Loucy (cell line): Measurements from ENCODE around the gene KANK2.
"Not testable (repeated sequence)": the region's sequence is repeated elsewhere in the genome, so short reads cannot be mapped to it uniquely, and the experiment has no call there.

Source experiments
- H2AFZ ChIP-seq: fragments of 200-600 bp; sonication (generic); 2 replicates; pipeline ENCODE4 v1.6.0; 2016; ENCODE audit warnings: antibody characterized with exemption, mild to moderate bottlenecking, low read length, moderate library complexity
- H3F3A ChIP-seq: fragments of 200-600 bp; 2 replicates; pipeline ENCODE4 v1.6.0; 2016; ENCODE audit warnings: antibody characterized with exemption, low read depth, mild to moderate bottlenecking
- H3K27me3 ChIP-seq: fragments of 200-600 bp; sonication (generic); 2 replicates; pipeline ENCODE4 v1.6.1; 2014; ENCODE audit warnings: low read length, mild to moderate bottlenecking; ENCODE audit not compliant: insufficient read depth, poor library complexity, severe bottlenecking
- H3K36me3 ChIP-seq: fragments of 200-600 bp; sonication (generic); 2 replicates; pipeline ENCODE4 v1.6.1; 2016; ENCODE audit warnings: low read length; ENCODE audit not compliant: insufficient read depth
- H3K4me1 ChIP-seq: fragments of 200-600 bp; sonication (generic); 2 replicates; pipeline ENCODE4 v1.5.1; 2014; ENCODE audit warnings: low read length, mild to moderate bottlenecking; ENCODE audit not compliant: insufficient read depth, poor library complexity, severe bottlenecking
- H3K4me2 ChIP-seq: fragments of 200-600 bp; sonication (generic); 2 replicates; pipeline ENCODE4 v1.6.0; 2014; ENCODE audit warnings: antibody characterized with exemption, low read length, low read depth, mild to moderate bottlenecking; ENCODE audit not compliant: poor library complexity, severe bottlenecking
- H3K4me3 ChIP-seq: fragments of 200-600 bp; sonication (generic); 2 replicates; pipeline ENCODE4 v1.5.1; 2014; ENCODE audit warnings: low read length, mild to moderate bottlenecking, mixed read lengths; ENCODE audit not compliant: poor library complexity, severe bottlenecking
- H3K79me2 ChIP-seq: fragments of 200-600 bp; sonication (generic); 2 replicates; pipeline ENCODE4 v1.6.1; 2014; ENCODE audit warnings: low read length; ENCODE audit not compliant: insufficient read depth
- H3K9ac ChIP-seq: fragments of 200-600 bp; sonication (generic); 2 replicates; pipeline ENCODE4 v1.6.0; 2014; ENCODE audit warnings: mild to moderate bottlenecking, low read depth, low read length, moderate library complexity; ENCODE audit not compliant: poor library complexity, severe bottlenecking
- H3K9me2 ChIP-seq: fragments of 200-600 bp; sonication (generic); replicated peaks from 2 replicates; pipeline ENCODE4 v1.6.1; 2016; ENCODE audit warnings: low read depth, low read length, mixed read lengths
- H3K9me3 ChIP-seq: fragments of 200-600 bp; sonication (generic); 2 replicates; pipeline ENCODE4 v1.6.1; 2014; ENCODE audit warnings: mild to moderate bottlenecking, antibody characterized with exemption, low read length, low read depth; ENCODE audit not compliant: insufficient read depth
- H4K20me1 ChIP-seq: fragments of 200-600 bp; sonication (generic); 2 replicates; pipeline ENCODE4 v1.6.0; 2014; ENCODE audit warnings: antibody characterized with exemption, low read length, mild to moderate bottlenecking; ENCODE audit not compliant: insufficient read depth, poor library complexity, severe bottlenecking
- CTCF ChIP-seq: fragments of 200-600 bp; sonication (generic); conservative IDR thresholded peaks from 2 replicates; pipeline ENCODE4 v1.5.1; 2014; ENCODE audit warnings: mild to moderate bottlenecking, antibody characterized with exemption, low read length
- EZH2phosphoT487 ChIP-seq: fragments of 200-600 bp; IDR thresholded peaks from 2 replicates; pipeline ENCODE4 v1.6.1; 2018; ENCODE audit warnings: antibody characterized with exemption, mild to moderate bottlenecking, moderate library complexity, borderline replicate concordance

The KANK2 gene

GRCh38 chr19:11180346-11180745, 17.0 kb downstream of the KANK2 start:
- H3K36me3 ChIP-seq, result no peaks in the 10 kb centered on the region
- H3K4me1 ChIP-seq, result no peaks in the 10 kb centered on the region
- H2AFZ ChIP-seq, result no peak overlapping the region
- H3K79me2 ChIP-seq, result no peaks in the 10 kb centered on the region
- H4K20me1 ChIP-seq, result no peaks in the 10 kb centered on the region
- H3K4me3 ChIP-seq, result no peak overlapping the region
- no peaks in the 10 kb centered on the region for H3K9me3 ChIP-seq
- TF ChIP-seq CTCF, result no peak
- TF ChIP-seq EZH2phosphoT487, result no peak
- no peaks in the 10 kb centered on the region for H3F3A ChIP-seq
- no peaks in the 10 kb centered on the region for H3K27me3 ChIP-seq
- H3K4me2 ChIP-seq, result no peak overlapping the region
- no peaks in the 10 kb centered on the region for H3K9me2 ChIP-seq
- H3K9ac ChIP-seq, result no peak overlapping the region

- Histone ChIP-seq H3K36me3 (no peaks in the 10 kb centered on the region), H3K9ac (no peak overlapping the region), H3K27me3 (no peaks in the 10 kb centered on the region), H3K4me2 (no peak overlapping the region), H3K9me2 (no peaks in the 10 kb centered on the region), H3F3A (no peaks in the 10 kb centered on the region), H3K4me3 (no peak overlapping the region), H3K79me2 (no peaks in the 10 kb centered on the region), H3K4me1 (no peaks in the 10 kb centered on the region), H2AFZ (no peak overlapping the region), H3K9me3 (no peaks in the 10 kb centered on the region), H4K20me1 (no peaks in the 10 kb centered on the region)
- TF ChIP-seq EZH2phosphoT487 (no peak), CTCF (no peak)
Observed at GRCh38 chr19:11179716-11180297, 17.5 kb downstream of the KANK2 start.

- not testable (repeated sequence) for H4K20me1 ChIP-seq, H3K9me3 ChIP-seq
Observed at GRCh38 chr19:11179145-11179465, 18.2 kb downstream of the KANK2 start.

GRCh38 chr19:11177592-11177991, 19.8 kb downstream of the KANK2 start:
- Histone ChIP-seq H3F3A (no peaks in the 10 kb centered on the region), H3K36me3 (no peaks in the 10 kb centered on the region), H3K9ac (no peak overlapping the region)

More at GRCh38 chr19:11179145-11179465, 18.2 kb downstream of the KANK2 start:
- H3K4me1 ChIP-seq, H3K79me2 ChIP-seq, H3K4me3 ChIP-seq, H3K4me2 ChIP-seq, H3F3A ChIP-seq, H3K9me2 ChIP-seq, H2AFZ ChIP-seq, H3K9ac ChIP-seq, H3K36me3 ChIP-seq, H3K27me3 ChIP-seq: not testable (repeated sequence)

More at GRCh38 chr19:11177592-11177991, 19.8 kb downstream of the KANK2 start:
- no peaks in the 10 kb centered on the region for H3K79me2 ChIP-seq
- TF ChIP-seq EZH2phosphoT487 (no peak), CTCF (no peak)
- H3K27me3 ChIP-seq, result no peaks in the 10 kb centered on the region
- H2AFZ ChIP-seq, result no peak overlapping the region
- H3K4me1 ChIP-seq, result no peaks in the 10 kb centered on the region
- H3K4me2 ChIP-seq, result no peak overlapping the region
- H4K20me1 ChIP-seq, result no peaks in the 10 kb centered on the region
- no peaks in the 10 kb centered on the region for H3K9me3 ChIP-seq
- H3K9me2 ChIP-seq, result no peaks in the 10 kb centered on the region
- H3K4me3 ChIP-seq, result no peak overlapping the region
